Panc1 (cell line): ENCODE data around the gene PKMYT1.

Experiments
- POLR2AphosphoS5 ChIP-seq: IDR thresholded peaks from 2 replicates; pipeline ENCODE4 v1.6.1; 2012; ENCODE audit warnings: mild to moderate bottlenecking, low read depth, low read length, moderate library complexity
- SIN3A ChIP-seq: IDR thresholded peaks from 2 replicates; pipeline ENCODE4 v1.6.1; 2012; ENCODE audit warnings: low read depth, mild to moderate bottlenecking, low read length, moderate library complexity, borderline replicate concordance; ENCODE audit not compliant: insufficient read depth
- TCF7L2 ChIP-seq: IDR thresholded peaks from 2 replicates; pipeline ENCODE4 v1.6.1; 2011; ENCODE audit warnings: mild to moderate bottlenecking, low read depth, low read length, inconsistent platforms
- TF ChIP-seq, protein P1 (sequence below): fragments of 450-650 bp; IDR thresholded peaks from 2 replicates; pipeline ENCODE4 v1.5.1; 2017; ENCODE audit warnings: mild to moderate bottlenecking

DNA sequence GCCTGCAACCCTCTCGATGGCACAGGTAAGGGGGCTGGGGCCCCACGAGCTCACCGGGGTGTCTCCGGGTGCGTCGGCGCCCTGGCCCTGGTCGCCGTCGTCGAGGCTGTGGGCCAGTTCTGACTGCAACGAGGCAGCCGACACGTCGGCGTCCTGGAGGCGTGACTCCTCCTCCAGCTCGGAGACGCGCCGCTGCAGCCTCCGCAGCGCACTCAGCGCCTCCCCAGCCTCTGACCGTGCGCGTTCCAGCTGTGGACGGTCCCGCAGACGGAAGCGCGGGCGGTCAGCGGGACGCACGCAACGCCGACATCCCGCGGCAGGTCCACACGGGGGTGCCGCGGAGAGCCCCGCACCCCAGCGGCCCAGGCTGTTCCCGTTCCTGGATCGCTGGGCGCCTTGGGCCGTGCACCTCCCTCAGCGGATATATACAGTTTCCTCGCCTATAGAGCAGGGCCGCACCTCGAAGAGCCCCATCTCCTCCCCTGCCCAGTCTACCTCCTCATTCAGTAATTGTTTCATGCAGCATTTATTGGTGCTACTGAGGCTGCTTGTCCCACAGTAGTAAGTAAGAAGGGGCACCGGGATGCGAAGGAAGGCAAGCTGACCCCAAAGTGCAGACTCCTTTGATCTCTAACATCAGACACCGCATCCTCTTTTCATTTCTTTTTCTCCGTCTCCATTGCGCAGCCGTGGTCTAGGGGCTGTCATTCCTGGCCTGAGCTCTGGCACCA lies 49.4 kb upstream of the PKMYT1 start:
- TF ChIP-seq, protein P1, sequence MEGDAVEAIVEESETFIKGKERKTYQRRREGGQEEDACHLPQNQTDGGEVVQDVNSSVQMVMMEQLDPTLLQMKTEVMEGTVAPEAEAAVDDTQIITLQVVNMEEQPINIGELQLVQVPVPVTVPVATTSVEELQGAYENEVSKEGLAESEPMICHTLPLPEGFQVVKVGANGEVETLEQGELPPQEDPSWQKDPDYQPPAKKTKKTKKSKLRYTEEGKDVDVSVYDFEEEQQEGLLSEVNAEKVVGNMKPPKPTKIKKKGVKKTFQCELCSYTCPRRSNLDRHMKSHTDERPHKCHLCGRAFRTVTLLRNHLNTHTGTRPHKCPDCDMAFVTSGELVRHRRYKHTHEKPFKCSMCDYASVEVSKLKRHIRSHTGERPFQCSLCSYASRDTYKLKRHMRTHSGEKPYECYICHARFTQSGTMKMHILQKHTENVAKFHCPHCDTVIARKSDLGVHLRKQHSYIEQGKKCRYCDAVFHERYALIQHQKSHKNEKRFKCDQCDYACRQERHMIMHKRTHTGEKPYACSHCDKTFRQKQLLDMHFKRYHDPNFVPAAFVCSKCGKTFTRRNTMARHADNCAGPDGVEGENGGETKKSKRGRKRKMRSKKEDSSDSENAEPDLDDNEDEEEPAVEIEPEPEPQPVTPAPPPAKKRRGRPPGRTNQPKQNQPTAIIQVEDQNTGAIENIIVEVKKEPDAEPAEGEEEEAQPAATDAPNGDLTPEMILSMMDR, result no peak
- no peak for TF ChIP-seq TCF7L2
- TF ChIP-seq SIN3A, result no peak
- TF ChIP-seq POLR2AphosphoS5, result no peak
